K562 (cell line): ENCODE results near the gene TEP1. TPM values are rescaled to one million over a fixed set of nuclear protein-coding genes. Genes with fewer than 3 reads are reported as not detected.

Source experiments
- GMEB1 ChIP-seq: fragments of 250-450 bp; sonication (Bioruptor Pico); IDR thresholded peaks from 2 replicates; pipeline ENCODE4 v1.4.0; 2020; ENCODE audit warnings: mild to moderate bottlenecking
- GTF2E2 ChIP-seq: fragments of 200-800 bp; sonication (Bioruptor generic); IDR thresholded peaks from 2 replicates; pipeline ENCODE4 v1.6.1; 2016; ENCODE audit warnings: missing genetic modification characterization, missing compliant biosample characterization
- GTF3C2 ChIP-seq: IDR thresholded peaks from 3 replicates; pipeline ENCODE4 v1.6.1; 2011; ENCODE audit warnings: borderline replicate concordance, mild to moderate bottlenecking, moderate library complexity; ENCODE audit not compliant: insufficient read length; ENCODE audit errors: extremely low read depth
- HNRNPLL ChIP-seq: fragments of 200-400 bp; formaldehyde crosslinking; IDR thresholded peaks from 2 replicates; pipeline ENCODE4 v1.6.1; 2017; ENCODE audit warnings: low read length, low read depth, mild to moderate bottlenecking; ENCODE audit not compliant: poor library complexity, severe bottlenecking
- KDM5B ChIP-seq: fragments of 200-600 bp; sonication (generic); IDR thresholded peaks from 2 replicates; pipeline ENCODE4 v1.6.1; 2012; ENCODE audit warnings: low read depth, mild to moderate bottlenecking, moderate library complexity, low read length, control low read depth, inconsistent platforms; ENCODE audit not compliant: insufficient replicate concordance
- MCM5 ChIP-seq: fragments of 450-650 bp; IDR thresholded peaks from 2 replicates; pipeline ENCODE4 v1.6.1; 2016; ENCODE audit warnings: low read depth
- MLX ChIP-seq, 2 experiments: fragments of 450-650 bp in 1 of 2; sonication (generic) in 1 of 2; formaldehyde crosslinking; conservative IDR thresholded peaks; 2 replicates each; pipeline versions ENCODE4 v1.4.0 to v1.8.1; 2020 to 2022; ENCODE audit warnings: mild to moderate bottlenecking in 1 of 2, missing genetic modification reagents in 1 of 2
- NUFIP1 ChIP-seq: fragments of 450-650 bp; IDR thresholded peaks from 2 replicates; pipeline ENCODE4 v1.6.1; 2018; ENCODE audit not compliant: partially characterized antibody
- PTTG1 ChIP-seq: fragments of 450-650 bp; IDR thresholded peaks from 2 replicates; pipeline ENCODE4 v1.6.1; 2016; ENCODE audit warnings: low read depth, mild to moderate bottlenecking, missing genetic modification characterization, missing compliant biosample characterization
- SLC30A9 ChIP-seq: fragments of 250-450 bp; sonication (Bioruptor Pico); IDR thresholded peaks from 2 replicates; pipeline ENCODE4 v1.8.0; 2022; ENCODE audit warnings: mild to moderate bottlenecking, moderate library complexity
- SMAD4 ChIP-seq: fragments of 250-450 bp; sonication (Bioruptor Pico); conservative IDR thresholded peaks from 2 replicates; pipeline ENCODE4 v1.8.0; 2021; ENCODE audit warnings: inconsistent platforms, mild to moderate bottlenecking, moderate library complexity
- TFAM ChIP-seq: fragments of 250-450 bp; sonication (Bioruptor Pico); conservative IDR thresholded peaks from 2 replicates; pipeline ENCODE4 v1.5.0; 2021; ENCODE audit warnings: mild to moderate bottlenecking, moderate library complexity
- polyA plus RNA-seq, 8 experiments: library from polyadenylated mRNA; depleted of rRNA in 4 of 8; stranded (reverse) in 5 of 8; unstranded in 3 of 8; fragments of >200 nt; fragmentation: Nextera tagmentation in 2 of 8; fragmentation: Illumina TruSeq in 1 of 8; extraction: Ambion mirVana in 2 of 8; extraction: Trizol in 1 of 8; gene quantifications; 2 replicates each; pipeline versions ENCODE4 v1.2.1 to v1.2.3, GENCODE V29; 2011 to 2014; ENCODE audit warnings: inconsistent platforms in 1 of 8, missing spikeins in 1 of 8
- total RNA-seq, 7 experiments: library from RNA; depleted of rRNA in 6 of 7; stranded (reverse); fragments of >200 nt in 6 of 7; fragmentation: Illumina TruSeq in 2 of 7; extraction: Trizol in 2 of 7; gene quantifications; 2 replicates each; pipeline versions ENCODE4 v1.2.1 to v1.2.3, GENCODE V29; 2011 to 2021; ENCODE audit warnings: low replicate concordance in 1 of 7

TEP1 gene
- total and polyA plus RNA-seq, 9 of the 15 experiments (the other 6 are each of a cell fraction or from before 2014, with no cell fraction given) = 1.0 to 12.2 (median 7.1) TPM

- TF ChIP-seq TFAM (CRISPR knock-in tag) (no peak), MLX (CRISPR knock-in tag; conservative IDR thresholded peaks at IDR 0.05) (no peak), GMEB1 (CRISPR knock-in tag) (no peak), HNRNPLL (peak; percentile 32), NUFIP1 (no peak), GTF3C2 (no peak), PTTG1 (no peak), MCM5 (no peak), KDM5B (peak; percentile 33), GTF2E2 (tag) (no peak), SLC30A9 (CRISPR knock-in tag) (no peak), SMAD4 (CRISPR knock-in tag) (no peak)
Measured at GRCh38 chr14:20332788-20333493, 80.4 kb downstream of the TEP1 start, which contains the start of gene CCNB1IP1 (continued).
